Measurements from ENCODE around the gene NDUFS3. TPM values are rescaled to one million over a fixed set of nuclear protein-coding genes. Genes with fewer than 3 reads are reported as not detected.

The NDUFS3 gene
- total RNA-seq, 4 donors from 2014 or later = 143 to 240 (median 194) TPM

GRCh38 chr11:47570651-47571356, 8.1 kb upstream of the NDUFS3 start:
- in situ Hi-C loops (cut with MboI; ENCODE audit: low sequenced_read_pairs in 4 of 4) (no loop called here), intact Hi-C loops (cut with DNase I; ENCODE audit: low total_unique reads) (loop anchor here (10.0 kb wide), 1 partner anchor 194 kb away; the partner anchor contains the start of gene FNBP4)
- Histone ChIP-seq H3K36me3 (peaks cover 0 to 46% of the 10 kb centered on the region in 2 donors), H3K4me1 (peaks cover 36 to 38% of the 10 kb centered on the region in 2 donors), H3K27ac (peak overlapping the region; percentile 7 to 60 (median 46)), H3K9me3 (no peaks in the 10 kb centered on the region), H3K27me3 (no peaks in the 10 kb centered on the region), H3K4me3 (no peak overlapping the region)
- TF ChIP-seq POLR2A (IDR thresholded peaks at IDR 0.05) (no peak), CTCF (IDR thresholded peaks at IDR 0.05 in 4 of 5, conservative IDR thresholded peaks at IDR 0.05 in 1 of 5) (no peak)
- DNase-seq (no peak), ATAC-seq (peak; percentile 34 to 74)

- no peaks in the 10 kb centered on the region for H3K9me3 ChIP-seq
- intact Hi-C loops (cut with DNase I; ENCODE audit: low total_unique reads) = loop anchor here (10.0 kb wide), 1 partner anchor 193 kb away; the partner anchor contains the start of gene FNBP4
- H3K4me1 ChIP-seq = peaks cover 30 to 35% of the 10 kb centered on the region in 2 donors
- H3K27ac ChIP-seq = peak overlapping the region; percentile 7 to 60 (median 46)
- H3K27me3 ChIP-seq = no peaks in the 10 kb centered on the region
- DNase-seq (no peak), ATAC-seq (peak in 1 of 2 donors; percentile 24)
- TF ChIP-seq CTCF (IDR thresholded peaks at IDR 0.05 in 4 of 5, conservative IDR thresholded peaks at IDR 0.05 in 1 of 5) (no peak), POLR2A (IDR thresholded peaks at IDR 0.05) (no peak)
- H3K4me3 ChIP-seq = no peak overlapping the region
- in situ Hi-C loops (cut with MboI; ENCODE audit: low sequenced_read_pairs in 4 of 4) = no loop called here
- H3K36me3 ChIP-seq = peaks cover 0 to 48% of the 10 kb centered on the region in 2 donors
Measured at GRCh38 chr11:47571357-47571729, 7.5 kb upstream of the NDUFS3 start.

- intact Hi-C loops (cut with DNase I; ENCODE audit: low total_unique reads) (loop anchor here (10.0 kb wide), 1 partner anchor 193 kb away; the partner anchor contains the start of gene FNBP4), in situ Hi-C loops (cut with MboI; ENCODE audit: low sequenced_read_pairs in 4 of 4) (no loop called here)
- Histone ChIP-seq H3K9me3 (no peaks in the 10 kb centered on the region), H3K27ac (peak overlapping the region in 3 of 4 donors; percentile 48 to 60 (median 59)), H3K4me3 (no peak overlapping the region), H3K36me3 (peaks cover 0 to 54% of the 10 kb centered on the region in 2 donors), H3K4me1 (peaks cover 29 to 34% of the 10 kb centered on the region in 2 donors), H3K27me3 (no peaks in the 10 kb centered on the region)
- TF ChIP-seq POLR2A (IDR thresholded peaks at IDR 0.05) = no peak
- no peak for TF ChIP-seq CTCF (IDR thresholded peaks at IDR 0.05 in 4 of 5, conservative IDR thresholded peaks at IDR 0.05 in 1 of 5)
- DNase-seq (no peak), ATAC-seq (no peak)
Measured at GRCh38 chr11:47571895-47572294, 7.0 kb upstream of the NDUFS3 start.

GRCh38 chr11:47572715-47573255, 6.1 kb upstream of the NDUFS3 start:
- peaks cover 35 to 43% of the 10 kb centered on the region in 2 donors for H3K4me1 ChIP-seq
- no peaks in the 10 kb centered on the region for H3K27me3 ChIP-seq
- TF ChIP-seq CTCF (IDR thresholded peaks at IDR 0.05 in 4 of 5, conservative IDR thresholded peaks at IDR 0.05 in 1 of 5) (no peak), POLR2A (IDR thresholded peaks at IDR 0.05) (no peak)
- in situ Hi-C loops (cut with MboI; ENCODE audit: low sequenced_read_pairs in 4 of 4) (no loop called here), intact Hi-C loops (cut with DNase I; ENCODE audit: low total_unique reads) (loop anchor here (10.0 kb wide), 1 partner anchor 192 kb away; the partner anchor contains the start of gene FNBP4)
- H3K9me3 ChIP-seq = no peaks in the 10 kb centered on the region
- H3K4me3 ChIP-seq = no peak overlapping the region
- H3K36me3 ChIP-seq = peaks cover 0 to 62% of the 10 kb centered on the region in 2 donors
- peak overlapping the region in 3 of 4 donors; percentile 48 to 60 (median 59) for H3K27ac ChIP-seq
- ATAC-seq (no peak), DNase-seq (no peak)

All from gastrocnemius medialis (tissue), 4 donors.